Stimulated activated CD8-positive, alpha-beta memory T cell treated with anti-CD3 and anti-CD28 coated beads, Interleukin-7, amount 100 ng/mL, for 1 hour (primary cell): ENCODE measurements around the gene VAX1.
"Not testable (repeated sequence)": the region's sequence is repeated elsewhere in the genome, so short reads cannot be mapped to it uniquely, and the experiment has no call there.

Source experiments
- DNase-seq, 2 donors: peaks; one replicate each; pipeline ENCODE4 v3.0.0-alpha.2; 2020; ENCODE audit warnings: low read depth in 2 of 2

VAX1 gene

GRCh38 chr10:117135026-117135372, 3.1 kb downstream of the VAX1 start:
- no peak for DNase-seq

GRCh38 chr10:117134306-117135025, 3.6 kb downstream of the VAX1 start:
- DNase-seq, result no peak

DNA sequence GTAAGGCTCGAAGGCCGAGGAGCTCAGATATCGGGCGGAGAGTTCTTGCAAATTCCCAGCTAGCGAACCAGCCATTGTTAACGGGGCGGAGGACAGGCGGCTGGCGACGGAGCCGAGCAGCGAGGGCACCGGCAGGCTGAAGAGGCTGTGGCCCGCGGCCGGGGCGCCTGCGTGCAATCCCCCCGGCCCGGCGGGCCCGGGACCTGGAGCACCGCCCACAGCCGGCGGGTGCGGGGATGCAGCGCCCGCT, 4.1 kb downstream of the VAX1 start:
- DNase-seq, result no peak

DNA sequence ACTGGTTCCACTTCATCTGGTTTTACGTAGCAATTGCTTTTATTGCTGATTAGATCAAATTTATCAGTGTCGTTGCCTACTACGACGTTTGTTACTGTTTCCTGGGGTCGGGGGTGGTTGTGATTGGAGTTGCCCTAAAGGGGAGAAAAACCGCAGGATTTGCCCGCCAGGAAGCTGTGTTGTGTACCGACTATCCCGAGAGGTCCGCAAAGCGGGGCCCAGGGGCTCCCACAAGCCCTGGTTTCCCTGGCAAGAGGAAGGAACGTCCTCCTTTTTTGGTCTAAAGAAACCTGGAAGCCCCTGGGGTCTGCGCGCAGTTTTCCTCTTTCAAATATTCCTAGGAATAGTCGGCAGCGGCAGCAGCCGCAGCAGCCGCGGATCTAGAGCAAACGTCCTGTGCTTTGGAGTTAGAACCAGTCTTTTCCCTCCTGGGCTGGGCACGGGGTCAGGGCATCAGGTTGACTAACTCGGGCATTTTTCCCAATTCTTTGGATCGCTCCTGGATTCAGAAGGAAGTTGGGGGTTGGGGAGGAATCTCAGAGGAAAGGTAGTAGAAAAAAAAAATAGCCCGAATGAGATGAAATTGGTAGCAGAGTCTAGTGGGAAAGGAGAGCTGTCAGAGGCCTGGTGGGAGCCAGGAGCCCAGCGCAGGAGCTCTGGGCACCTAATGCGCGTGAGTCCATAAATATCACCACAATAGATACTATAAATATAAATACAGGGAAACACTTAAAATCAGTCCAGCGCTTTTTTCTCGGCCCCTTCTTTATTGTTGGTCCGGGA, 4.6 kb downstream of the VAX1 start:
- DNase-seq, result no peak

GRCh38 chr10:117132751-117133231, 5.3 kb downstream of the VAX1 start:
- no peak for DNase-seq

- no peak for DNase-seq
Measured at GRCh38 chr10:117131376-117132327, 6.4 kb downstream of the VAX1 start.

- DNase-seq, result no peak
Measured at GRCh38 chr10:117130862-117131375, 7.2 kb downstream of the VAX1 start.

- DNase-seq, result no peak
Measured at GRCh38 chr10:117130346-117130745, 7.7 kb downstream of the VAX1 start.

- not testable (repeated sequence) for DNase-seq
Measured at GRCh38 chr10:117126645-117127044, 11.4 kb downstream of the VAX1 start.

DNA sequence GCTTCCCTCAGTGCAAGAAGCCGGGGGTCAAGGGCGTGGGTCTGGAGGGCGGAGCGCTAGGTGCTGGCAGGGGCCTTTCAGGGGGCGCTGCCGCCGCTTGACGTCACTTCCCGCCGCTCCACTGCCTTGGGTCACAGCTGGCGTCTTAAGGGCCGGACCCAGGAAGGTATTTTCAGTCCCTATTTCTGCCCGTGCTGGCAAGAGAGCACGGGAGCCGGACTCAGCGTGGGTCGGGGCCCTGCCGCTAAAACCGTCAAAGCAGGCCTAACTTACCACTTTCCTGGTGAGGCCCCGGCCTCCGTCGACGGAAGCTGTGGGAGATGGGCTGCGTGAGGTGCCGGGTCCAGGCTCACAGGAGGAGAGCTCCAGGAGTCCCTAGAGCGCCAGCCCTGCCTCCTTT, 12.0 kb downstream of the VAX1 start:
- DNase-seq, result no peak

DNA sequence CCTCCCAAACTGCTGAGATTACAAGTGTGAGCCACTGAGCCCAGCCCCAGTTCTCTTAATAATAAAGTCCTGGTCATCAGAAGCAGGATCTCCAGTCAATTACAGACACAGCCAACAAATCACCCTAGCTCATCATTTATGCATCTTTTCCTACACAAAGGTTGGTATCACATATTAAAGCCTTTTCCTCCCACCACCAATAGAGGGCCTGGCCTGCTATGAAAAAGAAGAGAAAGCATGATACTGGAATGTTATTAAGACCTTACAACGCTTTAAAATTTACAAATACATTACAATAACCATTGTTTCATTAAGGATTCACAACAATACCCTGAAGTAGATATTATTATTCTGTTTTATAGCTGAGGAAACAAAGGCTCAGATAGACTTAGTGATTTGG, 25.9 kb downstream of the VAX1 start:
- no peak for DNase-seq

GRCh38 chr10:117107238-117107637, 30.8 kb downstream of the VAX1 start:
- DNase-seq, result no peak

- no peak for DNase-seq
Measured at GRCh38 chr10:117096599-117097201, 41.4 kb downstream of the VAX1 start.

GRCh38 chr10:117094856-117095255, 43.2 kb downstream of the VAX1 start:
- no peak for DNase-seq

- no peak for DNase-seq
Measured at GRCh38 chr10:117092386-117092785, 45.7 kb downstream of the VAX1 start.

DNA sequence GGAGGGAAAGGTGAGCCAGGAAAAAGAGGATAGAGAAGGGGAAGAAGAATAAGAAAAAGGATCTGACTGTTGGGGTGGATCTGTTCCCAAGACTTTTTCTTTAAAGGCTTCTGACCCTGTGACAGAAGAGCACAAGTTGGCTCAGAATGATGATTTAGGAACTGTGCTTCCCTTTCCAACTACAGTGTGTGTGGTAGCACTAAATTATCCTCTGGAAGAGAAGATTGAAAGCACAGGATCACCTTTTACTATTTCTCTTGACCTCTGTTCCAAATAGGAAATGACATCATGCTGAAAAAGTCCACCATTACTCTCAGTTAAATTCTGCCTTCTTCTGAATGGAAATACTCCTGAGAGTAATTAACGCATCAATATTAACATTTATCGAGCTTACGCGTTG, 47.2 kb downstream of the VAX1 start:
- no peak for DNase-seq

DNA sequence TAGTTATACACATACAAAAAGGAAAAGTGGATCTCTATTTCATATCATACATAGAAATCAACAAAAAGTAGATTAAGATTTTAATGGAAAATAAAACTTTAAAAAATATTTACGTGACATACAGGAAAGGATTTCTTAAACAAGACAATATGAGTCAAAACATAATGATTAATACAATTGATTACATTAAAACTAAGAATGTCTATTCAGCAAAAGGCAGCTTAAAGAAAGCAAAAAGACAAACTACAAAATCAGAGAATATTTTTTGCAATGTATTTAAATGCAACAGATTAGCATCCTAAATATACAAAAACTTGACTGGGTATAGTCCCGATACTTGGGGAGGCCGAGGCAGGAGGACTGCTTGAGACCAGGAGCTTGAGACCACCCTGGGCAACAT, 50.5 kb downstream of the VAX1 start:
- DNase-seq, result no peak

DNA sequence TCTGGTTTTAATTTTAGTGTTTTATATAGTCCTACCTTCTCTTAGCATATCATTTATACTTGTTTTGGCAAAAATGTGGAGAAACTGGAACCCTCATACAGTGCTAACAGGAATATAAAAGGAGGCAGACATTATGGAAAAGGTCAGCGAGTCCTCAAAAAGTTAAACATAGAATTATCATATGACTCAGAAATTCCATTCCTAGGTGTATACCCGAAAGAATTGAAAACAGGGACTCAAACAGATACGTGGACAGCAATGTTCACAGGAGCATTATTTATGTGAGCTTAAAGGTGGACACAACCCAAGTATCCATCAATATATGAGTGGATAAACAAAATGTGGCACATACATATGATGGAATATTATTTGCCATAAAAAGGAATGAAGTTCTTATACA, 51.5 kb downstream of the VAX1 start:
- no peak for DNase-seq

GRCh38 chr10:117084421-117085246, 53.4 kb downstream of the VAX1 start:
- not testable (repeated sequence) for DNase-seq
